Renal cortical epithelial cell (primary cell): Measurements from ENCODE around the gene GRHL1. TPM values are rescaled to one million over a fixed set of nuclear protein-coding genes. Genes with fewer than 3 reads are reported as not detected.
"Not testable (repeated sequence)": the region's sequence is repeated elsewhere in the genome, so short reads cannot be mapped to it uniquely, and the experiment has no call there.

Experiments
- DNase-seq: peaks from one replicate; pipeline ENCODE4 v3.0.0-alpha.2; 2011; ENCODE audit warnings: low read depth
- total RNA-seq: library from RNA; depleted of rRNA; stranded (reverse); fragments of >200 nt; gene quantifications from 2 replicates; pipeline ENCODE4 v1.2.3, GENCODE V29; 2014

The GRHL1 gene
- total RNA-seq, 1 donor from 2014 or later = 1.7 TPM

DNA sequence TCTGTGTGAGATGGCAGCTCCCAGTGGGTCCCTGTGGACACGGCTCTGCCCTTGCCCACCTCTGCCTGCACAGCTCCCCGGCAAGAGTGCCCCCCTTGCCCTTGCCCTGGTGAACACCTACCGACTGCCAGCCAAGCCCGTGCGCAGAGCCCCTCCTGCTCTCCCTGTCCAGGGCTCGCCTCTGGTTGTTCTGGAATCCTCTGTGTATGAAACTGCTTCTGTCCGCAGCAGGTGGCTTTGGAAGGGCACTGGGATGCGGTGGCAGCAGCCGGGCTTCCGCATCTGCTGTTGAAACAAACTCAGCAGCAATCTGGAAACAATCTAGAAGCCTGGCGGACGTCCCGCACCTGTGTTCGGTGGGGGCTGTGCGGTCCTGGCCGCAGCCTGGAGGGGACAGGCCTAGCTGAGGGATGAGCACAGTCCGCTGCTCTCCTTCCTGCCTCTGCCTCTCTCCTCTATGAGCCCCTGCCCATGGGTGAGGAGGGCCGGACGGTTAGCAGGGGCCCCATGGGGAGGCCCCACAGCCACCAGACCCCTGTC is 57.8 kb downstream of the GRHL1 start:
- no peak for DNase-seq

DNA sequence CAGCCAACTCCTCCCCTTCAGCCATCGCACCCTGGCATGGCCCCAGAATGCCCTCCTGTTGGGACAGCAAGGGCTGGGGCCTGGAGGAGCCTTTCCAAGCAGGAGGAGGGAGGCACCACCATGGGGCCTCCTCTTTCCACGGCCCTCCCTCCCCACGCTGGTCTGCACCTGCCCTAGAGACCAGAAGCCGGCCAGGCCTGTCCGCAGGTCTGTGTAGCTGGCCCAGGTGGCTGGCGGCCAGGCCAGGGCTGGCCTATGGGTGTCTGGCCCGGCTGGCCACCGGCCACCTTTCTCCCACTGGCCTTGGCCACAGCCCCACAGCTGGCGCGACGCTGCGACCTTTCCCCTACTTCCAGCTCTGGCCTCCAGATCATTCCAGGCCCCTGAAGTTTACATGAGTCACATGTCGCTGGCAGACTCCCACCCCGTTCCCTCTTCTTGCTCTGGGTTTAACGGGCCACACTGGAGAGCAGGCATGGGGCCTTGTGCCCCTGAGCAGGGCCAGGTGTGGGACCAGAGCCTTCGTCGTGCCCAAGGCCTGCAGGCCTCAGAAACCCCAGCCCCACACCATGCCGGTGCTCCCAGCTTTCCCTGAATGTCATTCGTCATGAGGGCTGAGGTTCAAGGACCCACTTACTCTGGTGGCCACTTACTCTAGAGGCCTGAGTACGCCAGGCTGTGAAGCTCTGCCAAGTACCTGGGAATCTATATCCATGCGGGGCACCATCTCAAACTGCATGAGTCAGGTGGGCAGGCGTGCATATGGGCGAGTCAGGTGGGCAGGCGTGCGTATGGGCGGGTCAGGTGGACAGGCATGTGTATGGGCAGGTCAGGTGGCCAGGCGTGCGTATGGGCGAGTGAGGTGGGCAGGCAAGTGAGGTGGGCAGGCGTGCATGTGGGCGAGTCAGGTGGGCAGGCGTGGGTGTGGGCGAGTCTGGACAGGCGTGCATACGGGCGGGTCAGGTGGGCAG is 58.6 kb downstream of the GRHL1 start:
- peak; percentile 29 for DNase-seq

DNA sequence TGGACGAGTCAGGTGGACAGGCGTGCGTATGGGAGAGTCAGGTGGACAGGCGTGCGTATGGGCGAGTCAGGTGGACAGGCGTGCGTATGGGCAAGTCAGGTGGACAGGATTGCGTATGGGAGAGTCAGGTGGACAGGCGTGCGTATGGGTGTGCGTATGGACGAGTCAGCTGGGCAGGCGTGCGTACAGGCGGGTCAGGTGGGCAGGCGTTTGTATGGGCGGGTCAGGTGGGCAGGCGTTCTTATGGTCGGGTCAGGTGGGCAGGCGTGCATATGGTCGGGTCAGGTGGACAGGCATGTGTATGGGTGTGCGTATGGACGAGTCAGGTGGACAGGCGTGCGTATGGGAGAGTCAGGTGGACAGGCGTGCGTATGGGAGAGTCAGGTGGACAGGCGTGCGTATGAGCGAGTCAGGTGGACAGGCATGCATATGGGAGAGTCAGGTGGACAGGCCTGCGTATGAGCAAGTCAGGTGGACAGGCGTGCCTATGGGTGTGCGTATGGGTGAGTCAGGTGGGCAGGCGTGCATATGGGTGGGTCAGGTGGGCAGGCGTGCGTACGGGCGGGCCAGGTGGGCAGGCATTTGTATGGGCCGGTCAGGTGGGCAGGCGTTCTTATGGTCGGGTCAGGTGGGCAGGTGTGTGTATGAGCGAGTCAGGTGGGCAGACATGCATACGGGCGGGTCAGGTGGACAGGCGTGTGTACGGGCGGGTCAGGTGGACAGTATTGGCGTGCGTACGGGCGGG is 59.5 kb downstream of the GRHL1 start:
- DNase-seq = not testable (repeated sequence)

DNA sequence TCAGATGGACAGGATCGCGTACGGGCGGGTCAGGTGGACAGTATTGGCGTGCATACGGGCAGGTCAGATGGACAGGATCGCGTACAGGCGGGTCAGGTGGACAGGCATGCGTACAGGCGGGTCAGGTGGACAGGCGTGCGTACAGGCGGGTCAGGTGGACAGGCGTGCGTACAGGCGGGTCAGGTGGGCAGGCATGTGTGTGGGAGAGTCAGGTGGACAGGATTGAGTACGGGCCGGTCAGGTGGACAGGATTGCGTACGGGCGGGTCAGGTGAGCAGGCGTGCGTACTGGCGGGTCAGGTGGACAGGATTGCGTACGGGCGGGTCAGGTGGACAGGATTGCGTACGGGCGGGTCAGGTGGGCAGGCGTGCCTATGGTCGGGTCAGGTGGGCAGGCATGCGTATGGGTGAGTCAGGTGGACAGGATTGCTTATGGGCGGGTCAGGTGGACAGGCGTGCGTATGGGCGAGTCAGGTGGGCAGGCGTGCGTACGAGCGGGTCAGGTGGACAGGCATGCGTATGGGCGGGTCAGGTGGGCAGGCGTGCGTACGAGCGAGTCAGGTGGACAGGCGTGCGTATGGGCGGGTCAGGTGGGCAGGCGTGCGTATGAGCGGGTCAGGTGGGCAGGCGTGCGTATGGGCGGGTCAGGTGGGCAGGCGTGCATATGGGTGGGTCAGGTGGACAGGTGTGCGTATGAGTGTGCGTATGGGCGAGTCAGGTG is 60.3 kb downstream of the GRHL1 start:
- not testable (repeated sequence) for DNase-seq

DNA sequence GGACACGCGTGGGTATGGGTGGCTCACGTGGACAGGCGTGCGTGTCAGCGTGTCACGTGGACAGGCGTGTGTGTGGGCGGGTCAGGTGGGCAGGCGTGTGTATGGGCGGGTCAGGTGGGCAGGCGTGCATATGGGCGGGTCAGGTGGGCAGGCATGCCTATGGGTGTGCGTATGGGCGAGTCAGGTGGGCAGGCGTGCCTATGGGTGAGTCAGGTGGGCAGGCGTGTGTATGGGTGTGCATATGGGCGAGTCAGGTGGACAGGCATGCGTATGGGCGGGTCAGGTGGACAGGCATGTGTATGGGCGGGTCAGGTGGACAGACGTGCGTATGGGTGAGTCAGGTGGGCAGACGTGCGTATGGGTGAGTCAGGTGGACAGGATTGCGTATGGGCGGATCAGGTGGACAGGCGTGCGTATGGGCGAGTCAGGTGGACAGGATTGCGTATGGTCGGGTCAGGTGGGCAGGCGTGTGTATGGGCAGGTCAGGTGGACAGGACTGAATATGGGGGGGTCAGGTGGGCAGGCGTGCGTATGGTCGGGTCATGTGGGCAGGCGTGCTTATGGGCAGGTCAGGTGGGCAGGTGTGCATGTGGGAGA is 61.0 kb downstream of the GRHL1 start:
- not testable (repeated sequence) for DNase-seq

DNA sequence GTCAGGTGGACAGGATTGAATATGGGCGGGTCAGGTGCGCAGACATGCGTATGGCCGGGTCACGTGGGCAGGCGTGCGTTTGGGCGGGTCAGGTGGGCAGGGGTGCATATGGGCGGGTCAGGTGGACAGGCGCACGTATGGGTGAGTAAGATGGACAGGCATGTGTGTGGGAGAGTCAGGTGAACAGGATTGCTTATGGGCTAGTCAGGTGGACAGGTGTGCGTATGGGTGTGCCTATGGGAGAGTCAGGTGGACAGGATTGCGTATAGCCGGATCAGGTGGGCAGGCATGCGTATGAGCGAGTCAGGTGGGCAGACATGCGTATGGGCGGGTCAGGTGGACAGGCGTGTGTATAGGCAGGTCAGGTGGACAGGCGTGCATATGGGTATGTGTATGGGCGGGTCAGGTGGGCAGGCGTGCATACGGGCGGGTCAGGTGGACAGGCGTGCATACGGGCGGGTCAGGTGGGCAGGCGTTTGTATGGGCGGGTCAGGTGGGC is 61.5 kb downstream of the GRHL1 start:
- DNase-seq = no peak

DNA sequence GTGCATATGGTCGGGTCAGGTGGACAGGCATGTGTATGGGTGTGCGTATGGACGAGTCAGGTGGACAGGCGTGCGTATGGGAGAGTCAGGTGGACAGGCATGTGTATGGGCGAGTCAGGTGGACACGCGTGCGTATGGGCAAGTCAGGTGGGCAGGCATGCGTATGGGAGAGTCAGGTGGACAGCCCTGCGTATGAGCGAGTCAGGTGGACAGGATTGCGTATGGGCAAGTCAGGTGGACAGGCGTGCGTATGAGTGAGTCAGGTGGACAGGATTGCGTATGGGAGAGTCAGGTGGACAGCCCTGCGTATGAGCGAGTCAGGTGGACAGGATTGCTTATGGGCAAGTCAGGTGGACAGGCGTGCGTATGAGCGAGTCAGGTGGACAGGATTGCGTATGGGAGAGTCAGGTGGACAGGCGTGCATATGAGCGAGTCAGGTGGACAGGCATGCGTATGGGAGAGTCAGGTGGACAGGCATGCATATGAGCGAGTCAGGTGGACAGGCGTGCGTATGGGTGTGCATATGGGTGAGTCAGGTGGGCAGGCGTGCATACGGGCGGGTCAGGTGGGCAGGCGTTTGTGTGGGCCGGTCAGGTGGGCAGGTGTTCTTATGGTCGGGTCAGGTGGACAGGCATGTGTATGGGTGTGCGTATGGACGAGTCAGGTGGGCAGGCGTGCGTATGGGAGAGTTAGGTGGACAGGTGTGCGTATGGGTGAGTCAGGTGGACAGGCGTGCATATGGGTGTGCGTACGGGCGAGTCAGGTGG is 62.3 kb downstream of the GRHL1 start:
- DNase-seq = not testable (repeated sequence)

DNA sequence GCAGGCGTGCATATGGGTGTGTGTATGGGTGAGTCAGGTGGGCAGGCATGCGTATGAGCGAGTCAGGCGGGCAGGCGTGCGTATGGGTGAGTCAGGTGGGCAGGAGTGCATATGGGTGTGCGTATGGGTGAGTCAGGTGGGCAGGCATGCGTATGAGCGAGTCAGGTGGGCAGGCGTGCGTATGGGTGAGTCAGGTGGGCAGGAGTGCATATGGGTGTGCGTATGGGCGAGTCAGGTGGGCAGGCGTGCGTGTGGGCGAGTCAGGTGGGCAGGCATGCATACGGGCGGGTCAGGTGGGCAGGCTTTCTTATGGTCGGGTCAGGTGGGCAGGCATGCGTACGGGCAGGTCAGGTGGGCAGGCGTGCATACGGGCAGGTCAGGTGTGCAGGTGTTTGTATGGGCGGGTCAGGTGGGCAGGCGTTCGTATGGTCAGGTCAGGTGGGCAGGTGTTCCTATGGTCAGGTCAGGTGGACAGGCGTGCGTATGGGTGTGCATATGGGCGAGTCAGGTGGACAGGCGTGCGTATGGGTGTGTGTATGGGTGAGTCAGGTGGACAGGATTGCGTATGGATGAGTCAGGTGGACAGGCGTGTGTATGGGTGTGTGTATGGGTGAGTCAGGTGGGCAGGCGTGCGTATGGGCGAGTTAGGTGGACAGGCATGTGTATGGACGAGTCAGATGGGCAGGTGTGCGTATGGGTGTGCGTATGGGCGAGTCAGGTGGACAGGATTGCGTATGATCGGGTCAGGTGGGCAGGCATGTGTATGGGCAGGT is 63.1 kb downstream of the GRHL1 start:
- no peak for DNase-seq

DNA sequence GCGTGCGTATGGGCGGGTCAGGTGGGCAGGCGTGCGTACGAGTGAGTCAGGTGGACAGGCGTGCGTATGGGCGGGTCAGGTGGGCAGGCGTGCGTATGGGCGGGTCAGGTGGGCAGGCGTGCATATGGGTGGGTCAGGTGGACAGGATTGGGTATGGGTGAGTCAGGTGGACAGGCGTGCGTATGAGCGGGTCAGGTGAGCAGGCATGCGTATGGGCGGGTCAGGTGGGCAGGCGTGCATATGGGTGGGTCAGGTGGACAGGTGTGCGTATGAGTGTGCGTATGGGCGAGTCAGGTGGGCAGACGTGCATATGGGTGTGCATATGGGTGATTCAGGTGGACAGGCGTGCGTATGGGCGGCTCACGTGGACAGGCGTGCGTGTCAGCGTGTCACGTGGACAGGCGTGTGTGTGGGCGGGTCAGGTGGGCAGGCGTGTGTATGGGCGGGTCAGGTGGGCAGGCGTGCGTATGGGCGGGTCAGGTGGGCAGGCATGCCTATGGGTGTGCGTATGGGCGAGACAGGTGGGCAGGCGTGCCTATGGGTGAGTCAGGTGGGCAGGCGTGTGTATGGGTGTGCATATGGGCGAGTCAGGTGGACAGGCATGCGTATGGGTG is 64.0 kb downstream of the GRHL1 start:
- not testable (repeated sequence) for DNase-seq

DNA sequence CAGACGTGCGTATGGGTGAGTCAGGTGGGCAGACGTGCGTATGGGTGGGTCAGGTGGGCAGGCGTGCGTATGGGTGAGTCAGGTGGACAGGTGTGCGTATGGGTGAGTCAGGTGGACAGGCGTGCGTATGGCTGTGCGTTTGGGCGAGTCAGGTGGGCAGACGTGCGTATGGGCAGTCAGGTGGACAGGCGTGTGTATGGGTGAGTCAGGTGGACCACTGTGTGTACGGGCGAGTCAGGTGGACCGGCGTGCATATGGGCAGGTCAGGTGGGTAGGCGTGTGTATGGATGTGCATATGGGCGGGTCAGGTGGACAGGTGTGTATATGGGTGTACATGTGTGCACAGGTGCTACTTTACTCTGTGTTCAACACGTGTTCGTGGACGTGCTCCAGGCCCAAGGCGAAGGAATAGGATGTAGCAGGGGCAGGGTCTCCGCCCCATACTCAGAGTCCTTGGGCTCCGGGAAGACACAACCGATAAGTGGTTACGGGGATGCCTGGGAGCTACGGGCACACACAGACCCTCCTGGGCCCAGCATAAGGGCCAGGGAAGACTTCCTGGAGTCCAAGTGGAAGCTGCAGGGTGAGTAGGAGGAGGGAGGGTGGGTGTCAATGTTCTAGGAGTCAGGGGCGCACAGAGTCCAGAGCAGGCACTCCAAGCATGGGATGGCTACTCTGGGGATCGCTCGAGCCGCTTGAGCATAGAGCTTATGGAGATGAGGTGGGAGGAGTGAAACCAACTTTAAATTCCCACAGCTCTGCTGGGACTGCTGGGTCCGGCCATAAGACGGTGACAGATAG is 64.7 kb downstream of the GRHL1 start:
- no peak for DNase-seq

DNA sequence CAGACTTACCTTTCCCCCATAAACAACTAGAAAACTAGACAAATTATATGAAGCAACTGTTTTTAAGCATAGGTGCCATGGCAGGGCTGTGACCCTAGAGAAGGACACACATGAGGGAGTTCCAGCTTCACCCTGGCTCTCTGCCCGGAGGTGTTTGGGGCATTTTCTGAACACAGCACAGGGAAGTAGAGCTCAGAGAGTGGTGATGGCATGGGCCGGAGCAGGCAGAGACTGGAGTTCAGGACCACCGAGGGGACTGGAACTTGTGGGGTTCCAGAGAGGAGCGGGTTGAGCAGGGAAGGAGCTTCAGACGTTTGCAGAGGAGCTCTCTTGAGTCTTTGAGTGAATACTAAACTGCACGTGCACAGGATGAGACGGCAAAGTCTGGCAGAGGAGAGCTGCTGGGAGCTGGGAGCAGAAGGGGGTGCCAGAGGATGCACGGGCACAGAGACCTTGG is 65.3 kb downstream of the GRHL1 start:
- peak; percentile 19 for DNase-seq

DNA sequence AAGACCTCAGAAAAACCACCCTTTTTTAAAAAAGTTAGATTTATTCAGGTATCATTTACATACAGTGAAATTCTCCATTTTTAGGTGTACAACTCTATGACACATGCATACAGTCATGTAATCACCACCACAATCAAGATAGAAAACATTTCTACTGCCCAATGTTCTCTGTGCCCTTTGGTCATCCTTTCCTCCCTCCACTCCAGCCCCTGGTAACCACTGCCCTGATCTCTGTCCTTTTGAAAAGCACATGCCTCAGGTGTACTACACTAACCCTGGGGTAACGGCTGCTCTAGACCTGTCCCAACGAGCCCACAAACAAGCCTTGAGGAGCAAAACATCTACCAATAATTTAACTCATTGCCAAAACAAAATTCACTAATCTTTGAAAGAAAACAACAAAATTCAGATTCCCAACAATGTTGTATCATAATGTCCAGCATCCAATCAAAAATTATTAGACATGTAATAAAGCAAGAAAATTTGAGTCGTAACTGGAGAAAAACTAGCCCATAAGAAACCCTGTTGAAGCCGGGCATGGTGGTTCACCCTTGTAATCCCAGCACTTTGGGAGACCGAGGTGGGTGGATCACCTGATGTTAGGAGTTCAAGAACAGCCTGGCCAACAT is 65.9 kb downstream of the GRHL1 start:
- DNase-seq = no peak

DNA sequence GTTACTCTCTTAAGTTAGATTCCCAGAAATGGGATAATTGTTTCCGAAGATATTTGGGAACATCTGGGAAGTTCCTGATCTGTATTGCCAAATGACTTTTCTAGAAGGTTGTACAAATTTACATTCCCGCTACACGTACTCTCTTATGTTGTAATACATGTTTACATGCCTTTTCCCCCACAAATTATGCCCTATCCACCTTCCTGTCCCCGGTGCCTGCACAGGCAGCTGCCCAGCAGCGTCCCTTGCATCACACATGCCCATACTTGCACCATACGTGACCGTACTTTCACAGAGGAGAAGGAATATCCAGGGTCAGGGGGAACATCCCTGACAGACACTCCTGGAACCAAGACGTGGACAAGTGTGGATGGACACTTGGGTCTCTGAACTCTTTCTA is 67.7 kb downstream of the GRHL1 start:
- no peak for DNase-seq

DNA sequence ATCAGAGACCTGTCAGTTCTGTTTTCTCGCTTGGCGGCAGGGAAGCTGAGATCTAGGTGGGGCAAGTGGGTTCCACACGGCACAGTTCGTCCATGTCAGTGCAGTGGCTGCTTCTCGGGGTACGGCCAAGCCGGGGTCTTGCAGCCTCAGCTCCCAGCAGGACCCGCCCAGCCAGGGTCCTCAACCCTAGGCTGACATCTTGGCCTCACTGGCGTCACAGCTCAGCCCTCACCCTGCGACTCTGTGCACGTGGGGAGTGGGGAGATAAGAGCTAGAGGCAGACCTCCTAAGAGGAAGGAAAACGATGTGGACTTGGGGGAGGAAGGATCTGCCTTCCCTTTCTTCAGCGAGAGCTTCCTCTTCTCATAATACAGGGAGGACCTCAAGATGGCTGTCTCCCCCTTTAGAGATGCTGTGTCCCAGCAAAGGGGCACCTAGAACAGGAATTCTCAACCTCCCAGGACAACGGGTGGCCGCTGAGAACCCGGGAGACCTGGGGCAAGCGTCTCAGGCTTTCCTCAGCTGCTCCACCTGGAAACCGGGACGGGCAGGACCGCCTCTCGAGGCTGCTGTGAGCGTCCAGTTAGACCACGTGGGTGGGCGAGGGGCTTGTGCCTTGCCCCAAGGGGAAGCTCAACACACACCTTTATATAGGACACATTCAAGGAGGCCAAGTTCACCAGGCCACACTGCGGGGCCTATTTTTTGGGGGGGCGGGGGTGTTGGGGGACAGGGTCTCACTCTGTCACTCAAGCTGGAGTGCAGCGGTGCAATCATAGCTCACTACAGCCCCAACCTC is 68.3 kb downstream of the GRHL1 start:
- DNase-seq = no peak

DNA sequence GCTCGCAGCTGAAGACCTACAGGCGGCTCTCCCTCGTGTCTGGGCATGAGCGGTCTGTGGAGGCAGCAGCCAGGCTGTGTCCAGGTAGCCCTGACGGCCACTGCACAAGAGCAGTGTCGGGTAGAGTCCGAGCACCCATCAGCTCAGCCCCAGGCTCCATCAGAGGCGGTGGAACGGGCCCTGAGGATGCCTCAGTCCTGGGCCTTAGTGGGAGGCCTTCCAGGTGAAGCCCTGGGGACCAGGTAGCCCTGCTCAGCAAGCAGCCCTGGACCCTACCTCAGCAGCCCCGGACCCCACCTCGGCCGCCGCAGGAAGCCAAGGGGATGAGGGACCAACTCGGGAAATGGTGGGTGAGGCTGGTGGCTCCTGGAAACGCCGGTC is 70.5 kb downstream of the GRHL1 start:
- DNase-seq = no peak

DNA sequence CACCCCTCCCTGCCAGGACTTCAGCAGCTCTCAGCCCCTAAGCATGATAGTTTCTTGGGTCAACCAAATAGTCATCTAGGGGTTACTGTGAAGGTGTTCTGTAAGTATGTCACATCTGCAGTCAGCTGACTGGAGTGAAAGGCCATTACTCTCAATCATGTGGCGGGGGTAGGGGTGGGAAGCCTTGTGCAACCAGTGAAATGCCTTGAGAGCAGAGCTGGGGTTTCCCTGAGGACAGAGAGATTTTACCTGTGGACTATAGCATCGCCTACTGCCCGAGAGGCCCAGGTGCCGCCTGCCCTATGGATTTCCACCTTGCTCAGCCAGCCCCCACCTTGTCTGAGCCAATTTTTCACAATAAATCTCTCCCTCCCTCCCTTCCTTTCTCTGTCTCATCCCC is 71.0 kb downstream of the GRHL1 start:
- DNase-seq = no peak
